Prostate gland (tissue), 2 donors: Measurements from ENCODE around the gene SF1. TPM values are rescaled to one million over a fixed set of nuclear protein-coding genes. Genes with fewer than 3 reads are reported as not detected.

Source experiments
- DNase-seq: peaks from one replicate; pipeline ENCODE4 v3.0.0-alpha.2; 2019; ENCODE audit warnings: low spot score
- H3K27ac ChIP-seq, 2 donors: fragments of 200-600 bp; sonication (generic); 2 replicates each; pipeline ENCODE4 v1.5.1; 2017 to 2019
- H3K27me3 ChIP-seq: fragments of 200-600 bp; sonication (generic); replicated peaks from 2 replicates; pipeline ENCODE4 v1.5.1; 2019; ENCODE audit not compliant: insufficient read depth
- H3K36me3 ChIP-seq, 2 donors: fragments of 200-600 bp; sonication (generic); 1 replicate in 1 of 2; 2 replicates in 1 of 2; pipeline versions ENCODE4 v1.5.1 to v1.8.1; 2017 to 2019
- H3K4me1 ChIP-seq: fragments of 200-600 bp; sonication (generic); replicated peaks from 2 replicates; pipeline ENCODE4 v1.5.1; 2019
- H3K4me3 ChIP-seq, 2 donors: fragments of 200-600 bp; sonication (generic); 2 replicates each; pipeline ENCODE4 v1.5.1; 2017 to 2019
- H3K9me3 ChIP-seq: fragments of 200-600 bp; sonication (generic); 2 replicates; pipeline ENCODE4 v1.5.1; 2017
- CTCF ChIP-seq, 4 experiments: fragments of 200-600 bp in 2 of 4; fragments of 450-650 bp in 2 of 4; sonication (generic) in 2 of 4; IDR thresholded peaks; 1 replicate in 3 of 4; 2 replicates in 1 of 4; pipeline ENCODE4 v1.5.1; 2016 to 2019; ENCODE audit warnings: antibody characterized with exemption in 4 of 4, mild to moderate bottlenecking in 2 of 4, moderate library complexity in 2 of 4
- POLR2A ChIP-seq: fragments of 450-650 bp; IDR thresholded peaks from one replicate; pipeline ENCODE4 v1.6.1; 2016; ENCODE audit warnings: antibody characterized with exemption, mild to moderate bottlenecking
- POLR2AphosphoS5 ChIP-seq: sonication (generic); formaldehyde crosslinking; IDR thresholded peaks from one replicate; pipeline ENCODE4 v1.6.1; 2017; ENCODE audit warnings: antibody characterized with exemption
- WGBS: methylation state at CpG from one replicate; pipeline ENCODE4 v1.1.5; 2018; 5-methylcytosine and 5-hydroxymethylcytosine counted together
- intact Hi-C: fragments of 100-400 bp; cut with DNase I; formaldehyde crosslinking; loops from one replicate; pipeline ENCODE4 v1.14.2; 2022
- total RNA-seq, 2 donors: library from RNA; depleted of rRNA; stranded (reverse); fragments of >200 nt; gene quantifications; one replicate each; pipeline ENCODE4 v1.1.0, GENCODE V29; 2016

Gene SF1
- total RNA-seq, 2 donors from 2014 or later, result 263 to 409 TPM

DNA sequence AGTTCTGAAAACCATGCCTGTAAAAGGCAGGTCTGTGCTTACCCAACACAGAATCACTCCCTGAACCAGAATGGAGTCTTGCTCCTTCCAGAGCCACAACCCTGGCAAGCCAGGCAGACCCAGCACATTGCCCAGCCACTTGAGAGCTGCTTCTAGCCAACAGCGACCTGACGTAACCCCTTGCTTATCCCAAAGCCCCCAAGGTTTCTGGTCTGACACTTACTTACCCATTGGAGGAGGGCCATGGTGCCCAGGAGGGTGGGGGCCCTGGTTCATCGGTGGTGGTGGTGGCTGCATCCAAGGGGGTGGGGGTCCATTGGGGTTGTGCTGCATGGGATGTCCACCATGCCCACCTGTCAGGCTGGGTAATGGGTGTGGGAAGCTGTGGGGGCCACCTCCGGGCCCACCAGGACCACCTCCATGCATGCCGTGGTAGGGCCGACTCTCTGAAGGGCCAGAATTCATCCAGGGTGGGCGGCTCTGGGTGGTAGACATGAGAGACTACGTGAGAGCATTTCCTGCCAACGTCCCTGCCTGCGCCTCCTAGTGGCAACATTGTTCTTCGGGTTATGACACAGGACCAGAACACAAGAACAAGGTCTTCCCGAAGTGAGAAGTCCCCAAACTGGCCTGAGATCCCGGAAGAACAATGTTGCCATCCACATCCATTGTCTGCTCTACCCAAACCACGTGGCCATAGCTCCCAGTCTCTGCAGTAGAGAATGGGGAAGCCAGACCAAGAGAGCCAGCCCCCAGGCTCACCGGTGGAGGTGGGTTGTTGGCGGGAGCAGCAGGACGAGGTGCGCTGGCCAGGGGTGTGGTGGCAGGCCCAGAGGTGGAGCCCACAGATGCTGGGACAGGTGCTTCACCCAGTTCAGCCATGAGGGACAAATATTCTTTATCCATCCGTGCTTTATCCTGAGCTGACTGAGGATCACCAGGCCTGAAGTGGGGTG lies 10.7 kb downstream of the SF1 start:
- intact Hi-C loops, result no loop called here
- H3K27ac ChIP-seq, result peak overlapping the region in 1 of 2 donors; percentile 8
- no peaks in the 10 kb centered on the region for H3K9me3 ChIP-seq
- DNase-seq, result no peak
- peaks cover 41 to 60% of the 10 kb centered on the region in 2 donors for H3K36me3 ChIP-seq
- no peaks in the 10 kb centered on the region for H3K27me3 ChIP-seq
- no peak overlapping the region for H3K4me3 ChIP-seq
- H3K4me1 ChIP-seq, result peaks cover 6% of the 10 kb centered on the region
- WGBS, result 48% methylated on average over 19 of the region's 19 CpGs
- TF ChIP-seq CTCF (IDR thresholded peaks at IDR 0.05) (peak; percentile 48 to 76 (median 64)), POLR2AphosphoS5 (no peak)

- peaks cover 41 to 59% of the 10 kb centered on the region in 2 donors for H3K36me3 ChIP-seq
- H3K9me3 ChIP-seq, result no peaks in the 10 kb centered on the region
- no peaks in the 10 kb centered on the region for H3K27me3 ChIP-seq
- TF ChIP-seq POLR2AphosphoS5, result no peak
- TF ChIP-seq POLR2A, result no peak
- no peak for TF ChIP-seq CTCF (IDR thresholded peaks at IDR 0.05)
- intact Hi-C loops, result no loop called here
- 96% methylated on average over 11 of the region's 11 CpGs for WGBS
- peaks cover 6% of the 10 kb centered on the region for H3K4me1 ChIP-seq
- no peak for DNase-seq
- H3K4me3 ChIP-seq, result no peak overlapping the region
- no peak overlapping the region for H3K27ac ChIP-seq
These were observed 11.5 kb downstream of the SF1 start for GRCh38 chr11:64766881-64767280.

GRCh38 chr11:64765851-64766665 lies 12.3 kb downstream of the SF1 start:
- intact Hi-C loops, result no loop called here
- TF ChIP-seq POLR2AphosphoS5 (no peak), CTCF (IDR thresholded peaks at IDR 0.05) (no peak), POLR2A (no peak)
- Histone ChIP-seq H3K27ac (no peak overlapping the region), H3K27me3 (no peaks in the 10 kb centered on the region), H3K9me3 (no peaks in the 10 kb centered on the region), H3K36me3 (peaks cover 41 to 59% of the 10 kb centered on the region in 2 donors), H3K4me1 (peaks cover 6% of the 10 kb centered on the region), H3K4me3 (no peak overlapping the region)
- DNase-seq, result no peak
- 87% methylated on average over 42 of the region's 42 CpGs for WGBS

- no peaks in the 10 kb centered on the region for H3K27me3 ChIP-seq
- DNase-seq, result no peak
- 79% methylated on average over 30 of the region's 30 CpGs for WGBS
- no peak overlapping the region for H3K4me3 ChIP-seq
- peaks cover 37 to 52% of the 10 kb centered on the region in 2 donors for H3K36me3 ChIP-seq
- H3K27ac ChIP-seq, result no peak overlapping the region
- TF ChIP-seq CTCF (IDR thresholded peaks at IDR 0.05), result no peak
- TF ChIP-seq POLR2AphosphoS5, result no peak
- TF ChIP-seq POLR2A, result no peak
- peaks cover 6% of the 10 kb centered on the region for H3K4me1 ChIP-seq
- no peaks in the 10 kb centered on the region for H3K9me3 ChIP-seq
- intact Hi-C loops, result no loop called here
These were observed 13.0 kb downstream of the SF1 start for GRCh38 chr11:64765291-64765850.
